Ovary (tissue), 3 donors: ENCODE measurements around the gene ARHGAP27.

ENCODE experiments used
- POLR2A ChIP-seq: fragments of 450-650 bp; IDR thresholded peaks from one replicate; pipeline ENCODE4 v1.6.1; 2017; ENCODE audit warnings: antibody characterized with exemption, mild to moderate bottlenecking, moderate library complexity
- TF ChIP-seq, protein P1 (sequence below), 3 donors: fragments of 450-650 bp in 2 of 3; fragments of 200-600 bp in 1 of 3; IDR thresholded peaks; one replicate each; pipeline versions ENCODE4 v1.5.1 to v1.8.0; 2016 to 2022; ENCODE audit warnings: antibody characterized with exemption in 3 of 3, mild to moderate bottlenecking in 1 of 3
- donor health status: DM: no; HTN: no; CAD: no.

DNA sequence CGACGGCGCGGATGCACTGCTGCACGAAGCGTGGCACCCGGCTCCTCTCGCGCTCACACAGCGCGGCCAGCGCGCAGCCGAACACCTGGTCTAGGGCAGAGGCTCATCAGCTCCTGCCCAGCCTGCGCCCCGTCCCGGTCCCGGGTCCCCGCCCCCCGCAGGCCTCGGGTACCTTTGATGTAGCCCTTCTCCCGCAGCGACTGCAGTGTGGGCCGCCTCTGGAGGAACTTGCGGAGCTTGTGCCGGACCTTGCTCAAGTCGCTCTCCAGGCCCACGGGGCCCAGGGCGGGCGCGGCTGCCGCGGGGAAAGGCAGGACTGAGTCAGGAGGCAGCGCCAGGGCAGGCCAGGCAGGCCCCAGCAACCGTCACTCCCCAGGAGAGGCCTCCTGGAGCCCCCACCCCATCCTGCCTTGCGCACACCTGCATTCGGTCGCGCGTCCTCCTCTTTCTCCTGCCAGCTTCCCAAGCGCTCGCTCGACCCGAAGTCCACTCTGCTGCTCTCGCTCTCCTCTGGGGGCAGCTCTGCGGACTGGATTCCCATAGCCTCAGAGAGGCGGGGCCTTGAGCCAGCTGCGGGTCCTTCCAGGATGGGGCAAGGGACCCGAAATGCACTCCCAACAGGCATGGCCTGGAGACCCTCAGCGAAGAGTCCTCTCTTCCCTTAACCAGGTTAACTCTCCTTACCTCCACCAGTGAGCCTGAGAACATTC lies 36.0 kb downstream of the ARHGAP27 start:
- TF ChIP-seq, protein P1, sequence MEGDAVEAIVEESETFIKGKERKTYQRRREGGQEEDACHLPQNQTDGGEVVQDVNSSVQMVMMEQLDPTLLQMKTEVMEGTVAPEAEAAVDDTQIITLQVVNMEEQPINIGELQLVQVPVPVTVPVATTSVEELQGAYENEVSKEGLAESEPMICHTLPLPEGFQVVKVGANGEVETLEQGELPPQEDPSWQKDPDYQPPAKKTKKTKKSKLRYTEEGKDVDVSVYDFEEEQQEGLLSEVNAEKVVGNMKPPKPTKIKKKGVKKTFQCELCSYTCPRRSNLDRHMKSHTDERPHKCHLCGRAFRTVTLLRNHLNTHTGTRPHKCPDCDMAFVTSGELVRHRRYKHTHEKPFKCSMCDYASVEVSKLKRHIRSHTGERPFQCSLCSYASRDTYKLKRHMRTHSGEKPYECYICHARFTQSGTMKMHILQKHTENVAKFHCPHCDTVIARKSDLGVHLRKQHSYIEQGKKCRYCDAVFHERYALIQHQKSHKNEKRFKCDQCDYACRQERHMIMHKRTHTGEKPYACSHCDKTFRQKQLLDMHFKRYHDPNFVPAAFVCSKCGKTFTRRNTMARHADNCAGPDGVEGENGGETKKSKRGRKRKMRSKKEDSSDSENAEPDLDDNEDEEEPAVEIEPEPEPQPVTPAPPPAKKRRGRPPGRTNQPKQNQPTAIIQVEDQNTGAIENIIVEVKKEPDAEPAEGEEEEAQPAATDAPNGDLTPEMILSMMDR (IDR thresholded peaks at IDR 0.05), result no peak
- no peak for TF ChIP-seq POLR2A
